ENCODE results near the gene ATP2B2. TPM values are rescaled to one million over a fixed set of nuclear protein-coding genes. Genes with fewer than 3 reads are reported as not detected.

Gene ATP2B2
- total and polyA plus RNA-seq, 2 donors (not counting 1 experiment from before 2014, with no cell fraction given), result not detected

- Histone ChIP-seq H3K27me3 (replicated peaks in 1 of 4; ENCODE audit: control extremely low read depth in 1 of 4, control insufficient read depth in 3 of 4, insufficient read depth in 4 of 4, low read length in 3 of 4) (peaks cover 0 to 4% (median 0%) of the 10 kb centered on the region in 4 experiments), H2AFZ (ENCODE audit: insufficient read depth, low read depth, low read length, poor library complexity, severe bottlenecking) (no peak overlapping the region), H3K9ac (ENCODE audit: low read length) (no peak overlapping the region), H3K79me2 (ENCODE audit: control insufficient read depth, insufficient read depth, low read length) (no peaks in the 10 kb centered on the region), H3K4me2 (replicated peaks; ENCODE audit: low read depth, low read length, poor library complexity, severe bottlenecking) (no peak overlapping the region), H3K36me3 (replicated peaks in 1 of 2; ENCODE audit: control extremely low read depth in 1 of 2, control insufficient read depth in 1 of 2, extremely low read depth in 1 of 2, insufficient read depth in 2 of 2, low read length in 1 of 2) (no peaks in the 10 kb centered on the region), H4K20me1 (ENCODE audit: control insufficient read depth, insufficient read depth, low read length, poor library complexity, severe bottlenecking) (no peaks in the 10 kb centered on the region), H3K9me3 (ENCODE audit: control extremely low read depth in 1 of 3, control insufficient read depth in 2 of 3, insufficient read depth in 1 of 3, low read length in 2 of 3) (peaks cover 0 to 4% (median 0%) of the 10 kb centered on the region in 3 donors), H3K4me1 (ENCODE audit: control insufficient read depth in 2 of 2, insufficient read depth in 2 of 2, low read length in 2 of 2) (peaks cover 10 to 15% of the 10 kb centered on the region in 2 donors), H3K27ac (ENCODE audit: low read length in 2 of 2) (no peak overlapping the region), H3K4me3 (ENCODE audit: control extremely low read depth in 1 of 5, extremely low read depth in 1 of 5, insufficient read depth in 1 of 5, low read depth in 2 of 5, low read length in 4 of 5) (no peak overlapping the region)
- POLR2A ChIA-PET, result no interaction called here
- ATAC-seq (ENCODE audit: low read depth) (no peak), DNase-seq (no peak)
- H3K27ac Mint-ChIP-seq, result no peak overlapping the region
- no peaks in the 10 kb centered on the region for H3K9me3 Mint-ChIP-seq (ENCODE audit: insufficient read depth)
- CTCF ChIA-PET, result interaction anchor here (1.5 kb wide), 1 partner anchor 8 kb away, joined by 3 read pairs; no protein-coding TSS in a partner anchor
- intact Hi-C loops (cut with micrococcal nuclease), result no loop called here
- peaks cover 23% of the 10 kb centered on the region for H3K4me1 Mint-ChIP-seq
- H3K4me3 Mint-ChIP-seq, result no peak overlapping the region
- H3K27me3 Mint-ChIP-seq, result no peaks in the 10 kb centered on the region
- WGBS (ENCODE audit: insufficient coverage), result 42% methylated on average over 7 of the region's 10 CpGs
- no peak for TF ChIP-seq CTCF (IDR thresholded peaks at IDR 0.05)
- no peak for TF ChIP-seq EZH2 (IDR thresholded peaks at IDR 0.05; ENCODE audit: borderline replicate concordance, insufficient read depth, low read depth, low read length, poor library complexity, severe bottlenecking)
Measured at GRCh38 chr3:10444511-10444910, 60.9 kb downstream of the ATP2B2 start.

GRCh38 chr3:10444110-10444429 is 61.3 kb downstream of the ATP2B2 start:
- TF ChIP-seq CTCF (IDR thresholded peaks at IDR 0.05), result no peak
- no peak for TF ChIP-seq EZH2 (IDR thresholded peaks at IDR 0.05; ENCODE audit: borderline replicate concordance, insufficient read depth, low read depth, low read length, poor library complexity, severe bottlenecking)
- H3K27ac Mint-ChIP-seq, result no peak overlapping the region
- no peaks in the 10 kb centered on the region for H3K27me3 Mint-ChIP-seq
- Histone ChIP-seq H3K4me3 (ENCODE audit: control extremely low read depth in 1 of 5, extremely low read depth in 1 of 5, insufficient read depth in 1 of 5, low read depth in 2 of 5, low read length in 4 of 5) (no peak overlapping the region), H3K9ac (ENCODE audit: low read length) (no peak overlapping the region), H3K27me3 (replicated peaks in 1 of 4; ENCODE audit: control extremely low read depth in 1 of 4, control insufficient read depth in 3 of 4, insufficient read depth in 4 of 4, low read length in 3 of 4) (peaks cover 0 to 2% (median 0%) of the 10 kb centered on the region in 4 experiments), H2AFZ (ENCODE audit: insufficient read depth, low read depth, low read length, poor library complexity, severe bottlenecking) (no peak overlapping the region), H3K36me3 (replicated peaks in 1 of 2; ENCODE audit: control extremely low read depth in 1 of 2, control insufficient read depth in 1 of 2, extremely low read depth in 1 of 2, insufficient read depth in 2 of 2, low read length in 1 of 2) (no peaks in the 10 kb centered on the region), H3K9me3 (ENCODE audit: control extremely low read depth in 1 of 3, control insufficient read depth in 2 of 3, insufficient read depth in 1 of 3, low read length in 2 of 3) (peaks cover 0 to 4% (median 0%) of the 10 kb centered on the region in 3 donors), H3K4me1 (ENCODE audit: control insufficient read depth in 2 of 2, insufficient read depth in 2 of 2, low read length in 2 of 2) (peaks cover 10 to 20% of the 10 kb centered on the region in 2 donors), H3K27ac (ENCODE audit: low read length in 2 of 2) (no peak overlapping the region), H3K4me2 (replicated peaks; ENCODE audit: low read depth, low read length, poor library complexity, severe bottlenecking) (no peak overlapping the region), H4K20me1 (ENCODE audit: control insufficient read depth, insufficient read depth, low read length, poor library complexity, severe bottlenecking) (no peaks in the 10 kb centered on the region), H3K79me2 (ENCODE audit: control insufficient read depth, insufficient read depth, low read length) (no peaks in the 10 kb centered on the region)
- whole genome bisulfite sequencing (ENCODE audit: insufficient coverage), result 88% methylated on average over 10 of the region's 10 CpGs
- H3K4me1 Mint-ChIP-seq, result peaks cover 26% of the 10 kb centered on the region
- ChIA-PET CTCF (no interaction called here), POLR2A (no interaction called here)
- intact Hi-C loops (cut with micrococcal nuclease), result no loop called here
- no peaks in the 10 kb centered on the region for H3K9me3 Mint-ChIP-seq (ENCODE audit: insufficient read depth)
- DNase-seq (no peak), ATAC-seq (ENCODE audit: low read depth) (no peak)
- H3K4me3 Mint-ChIP-seq, result no peak overlapping the region

Measured in B cell (primary cell).